ENCODE data around the gene FBXW5.

The FBXW5 gene

GRCh38 chr9:136972335-136972734 is 27.8 kb upstream of the FBXW5 start:
- no peak for DNase-seq (ENCODE audit: low read depth)
- TF ChIP-seq, protein P1, sequence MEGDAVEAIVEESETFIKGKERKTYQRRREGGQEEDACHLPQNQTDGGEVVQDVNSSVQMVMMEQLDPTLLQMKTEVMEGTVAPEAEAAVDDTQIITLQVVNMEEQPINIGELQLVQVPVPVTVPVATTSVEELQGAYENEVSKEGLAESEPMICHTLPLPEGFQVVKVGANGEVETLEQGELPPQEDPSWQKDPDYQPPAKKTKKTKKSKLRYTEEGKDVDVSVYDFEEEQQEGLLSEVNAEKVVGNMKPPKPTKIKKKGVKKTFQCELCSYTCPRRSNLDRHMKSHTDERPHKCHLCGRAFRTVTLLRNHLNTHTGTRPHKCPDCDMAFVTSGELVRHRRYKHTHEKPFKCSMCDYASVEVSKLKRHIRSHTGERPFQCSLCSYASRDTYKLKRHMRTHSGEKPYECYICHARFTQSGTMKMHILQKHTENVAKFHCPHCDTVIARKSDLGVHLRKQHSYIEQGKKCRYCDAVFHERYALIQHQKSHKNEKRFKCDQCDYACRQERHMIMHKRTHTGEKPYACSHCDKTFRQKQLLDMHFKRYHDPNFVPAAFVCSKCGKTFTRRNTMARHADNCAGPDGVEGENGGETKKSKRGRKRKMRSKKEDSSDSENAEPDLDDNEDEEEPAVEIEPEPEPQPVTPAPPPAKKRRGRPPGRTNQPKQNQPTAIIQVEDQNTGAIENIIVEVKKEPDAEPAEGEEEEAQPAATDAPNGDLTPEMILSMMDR (IDR thresholded peaks at IDR 0.05; ENCODE audit: control insufficient read depth, insufficient read depth, low read depth, low read length, missing control alignments): no peak
- H3K4me3 ChIP-seq (ENCODE audit: control insufficient read depth, low read depth, low read length): no peak overlapping the region

DNA sequence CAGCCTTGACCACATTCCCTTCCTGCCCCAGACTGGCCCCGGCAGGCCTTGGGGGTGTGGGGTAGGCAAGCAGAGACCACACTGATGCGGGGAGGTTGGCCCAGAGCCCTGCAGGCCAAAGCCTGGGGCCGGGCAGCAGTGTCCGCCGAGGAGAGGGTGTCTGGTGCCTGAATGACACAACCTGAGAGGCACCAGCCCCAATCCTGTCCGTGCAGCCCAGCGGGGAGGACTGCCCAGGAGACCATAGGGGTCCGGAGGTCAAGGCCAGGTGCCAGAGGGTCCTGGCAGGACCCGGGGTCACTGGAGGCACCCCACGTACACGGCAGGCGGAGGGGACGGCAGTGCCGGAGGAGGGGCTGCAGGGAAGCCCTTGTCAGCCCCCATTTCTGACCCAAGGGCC is 27.2 kb upstream of the FBXW5 start:
- no peak overlapping the region for H3K4me3 ChIP-seq (ENCODE audit: control insufficient read depth, low read depth, low read length)
- TF ChIP-seq, protein P1 (IDR thresholded peaks at IDR 0.05; ENCODE audit: control insufficient read depth, insufficient read depth, low read depth, low read length, missing control alignments): no peak
- DNase-seq (ENCODE audit: low read depth): no peak

GRCh38 chr9:136970361-136970760 is 25.8 kb upstream of the FBXW5 start:
- TF ChIP-seq, protein P1 (IDR thresholded peaks at IDR 0.05; ENCODE audit: control insufficient read depth, insufficient read depth, low read depth, low read length, missing control alignments): no peak
- no peak overlapping the region for H3K4me3 ChIP-seq (ENCODE audit: control insufficient read depth, low read depth, low read length)
- no peak for DNase-seq (ENCODE audit: low read depth)

DNA sequence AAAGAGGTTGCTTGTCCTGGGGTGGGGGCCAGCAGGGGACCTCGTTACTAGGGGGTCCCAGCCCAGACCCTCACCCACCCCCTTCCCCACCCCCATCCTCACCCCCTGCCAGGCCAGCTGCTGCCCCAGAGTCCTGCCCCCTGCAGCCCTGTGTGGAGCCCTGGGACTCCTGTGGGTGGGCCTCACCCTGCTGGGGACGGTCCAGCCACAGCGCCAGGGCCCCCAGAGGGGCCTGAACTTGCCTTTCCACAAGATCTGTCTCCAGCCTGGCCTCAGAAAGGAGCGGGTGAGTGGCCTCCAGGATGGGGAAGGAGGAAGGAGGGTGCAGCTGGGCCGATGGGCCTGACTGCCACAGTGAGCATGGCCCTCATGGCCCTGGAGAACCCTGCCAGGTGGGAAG is 25.2 kb upstream of the FBXW5 start:
- no peak for DNase-seq (ENCODE audit: low read depth)
- no peak overlapping the region for H3K4me3 ChIP-seq (ENCODE audit: control insufficient read depth, low read depth, low read length)
- TF ChIP-seq, protein P1 (IDR thresholded peaks at IDR 0.05; ENCODE audit: control insufficient read depth, insufficient read depth, low read depth, low read length, missing control alignments): no peak

- no peak overlapping the region for H3K4me3 ChIP-seq (ENCODE audit: control insufficient read depth, low read depth, low read length)
- no peak for DNase-seq (ENCODE audit: low read depth)
- TF ChIP-seq, protein P1 (IDR thresholded peaks at IDR 0.05; ENCODE audit: control insufficient read depth, insufficient read depth, low read depth, low read length, missing control alignments): no peak
These were observed 24.6 kb upstream of the FBXW5 start for GRCh38 chr9:136969150-136969549.

DNA sequence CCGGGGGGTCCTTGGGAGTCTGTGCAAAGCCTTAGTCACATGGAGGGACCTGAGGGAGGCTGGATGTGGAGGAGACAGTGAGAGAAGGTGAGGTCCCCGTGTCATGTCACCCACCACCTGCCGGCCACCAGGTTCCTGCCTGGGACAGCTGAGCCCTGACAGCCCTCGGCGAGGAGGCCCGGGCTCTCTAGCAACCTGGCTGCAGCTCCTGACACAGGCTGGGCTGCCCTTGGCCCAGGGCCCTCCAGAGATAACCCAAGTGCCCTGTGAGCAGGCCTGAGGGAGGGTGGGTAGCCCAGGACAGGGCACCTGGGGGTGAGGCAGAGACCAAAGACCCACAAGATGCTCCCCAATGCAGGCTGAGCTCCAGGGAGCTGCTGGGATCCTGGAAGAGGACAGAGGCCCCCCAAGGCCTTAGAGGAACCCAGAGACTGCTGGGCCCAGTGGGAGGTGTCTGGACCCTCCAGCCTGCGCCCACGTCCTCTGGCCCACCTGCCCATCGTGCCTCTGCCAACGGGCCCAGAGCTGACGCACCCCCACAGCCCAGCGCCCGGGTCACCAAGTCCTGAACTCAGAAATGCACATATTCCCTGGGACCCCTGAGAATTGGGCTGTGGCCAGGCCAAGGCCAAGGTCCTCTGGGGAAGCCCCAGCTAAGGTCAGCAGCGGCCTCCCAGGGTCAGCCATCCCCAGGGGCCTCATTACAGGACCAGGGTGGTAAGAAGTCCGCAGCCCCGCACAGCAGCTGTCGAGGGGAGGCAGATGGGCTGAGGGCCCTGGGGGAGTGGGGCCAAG is 24.0 kb upstream of the FBXW5 start:
- TF ChIP-seq, protein P1 (IDR thresholded peaks at IDR 0.05; ENCODE audit: control insufficient read depth, insufficient read depth, low read depth, low read length, missing control alignments): no peak
- DNase-seq (ENCODE audit: low read depth): no peak
- H3K4me3 ChIP-seq (ENCODE audit: control insufficient read depth, low read depth, low read length): no peak overlapping the region
